ENCODE measurements around the gene ZAP70.

The ZAP70 gene

DNA sequence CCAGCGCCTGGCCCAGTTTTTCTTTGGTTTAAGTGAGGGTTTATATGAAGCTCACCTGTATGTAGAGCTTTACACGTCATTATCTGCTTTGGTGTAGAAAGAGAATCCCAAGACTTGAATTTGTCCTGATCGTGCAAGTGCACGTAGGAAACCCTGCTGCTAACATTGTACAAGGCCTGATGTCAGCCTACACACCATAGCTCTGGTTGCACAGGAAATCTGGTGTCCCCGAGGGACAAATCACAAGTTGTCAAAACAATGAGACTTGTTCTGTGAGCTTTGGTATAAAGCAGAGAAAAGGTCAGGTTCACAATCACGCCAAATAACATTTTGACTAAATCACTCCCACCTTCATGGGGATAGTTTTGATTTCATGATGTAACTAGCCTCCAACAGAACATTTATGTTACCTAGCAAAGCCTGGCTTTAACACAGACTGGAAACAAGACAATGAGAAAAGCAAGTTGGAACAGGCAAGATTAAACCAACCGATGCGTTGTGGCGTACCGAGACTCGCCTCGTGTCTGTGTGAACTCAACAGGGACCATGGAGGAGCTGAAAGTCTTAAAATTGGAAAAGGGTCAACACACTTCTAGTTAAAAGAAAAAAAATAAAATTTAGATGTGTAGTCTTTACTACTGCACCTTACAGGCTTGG lies 41.4 kb downstream of the ZAP70 start:
- no peak for DNase-seq

DNA sequence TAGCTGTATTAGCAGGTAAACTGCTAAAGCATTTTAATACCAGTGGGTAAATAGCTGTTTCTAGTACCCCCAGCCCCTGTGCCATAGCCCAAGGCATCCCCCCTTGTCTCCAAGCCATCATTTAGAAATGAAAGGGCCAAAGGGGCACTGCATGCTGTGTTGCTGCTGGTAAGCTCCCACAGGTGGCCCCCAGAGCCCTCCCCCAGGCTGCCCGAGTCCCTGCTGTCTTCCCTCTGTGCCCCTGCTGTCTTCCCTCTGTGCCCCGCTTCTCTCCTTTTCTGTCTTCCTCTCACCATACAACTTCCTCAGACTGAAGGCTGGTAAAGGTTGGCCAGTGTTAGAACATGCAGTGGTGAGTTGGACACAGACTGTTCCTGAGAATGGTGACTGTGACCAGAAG lies 42.1 kb downstream of the ZAP70 start:
- DNase-seq = no peak

DNA sequence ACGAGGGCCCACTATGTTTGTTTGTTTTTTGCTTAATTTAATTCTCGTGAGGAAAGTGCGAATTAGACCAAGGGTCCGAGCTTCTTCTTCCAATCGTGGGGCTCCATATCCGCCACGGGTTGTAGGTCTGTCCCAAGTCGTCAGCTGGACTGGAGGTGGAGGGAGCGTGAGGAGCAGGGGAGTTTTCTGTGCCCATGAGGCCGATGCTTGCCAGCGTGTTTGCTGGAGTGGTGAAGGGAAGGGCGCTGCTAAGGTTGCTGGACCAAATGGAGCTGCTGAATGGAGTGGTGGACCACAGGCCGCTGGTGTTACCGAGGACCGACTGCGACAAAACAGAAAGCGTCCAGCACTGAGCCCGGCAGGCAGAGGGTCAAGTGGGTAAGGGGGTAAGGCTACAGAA lies 43.7 kb downstream of the ZAP70 start:
- DNase-seq = no peak

DNA sequence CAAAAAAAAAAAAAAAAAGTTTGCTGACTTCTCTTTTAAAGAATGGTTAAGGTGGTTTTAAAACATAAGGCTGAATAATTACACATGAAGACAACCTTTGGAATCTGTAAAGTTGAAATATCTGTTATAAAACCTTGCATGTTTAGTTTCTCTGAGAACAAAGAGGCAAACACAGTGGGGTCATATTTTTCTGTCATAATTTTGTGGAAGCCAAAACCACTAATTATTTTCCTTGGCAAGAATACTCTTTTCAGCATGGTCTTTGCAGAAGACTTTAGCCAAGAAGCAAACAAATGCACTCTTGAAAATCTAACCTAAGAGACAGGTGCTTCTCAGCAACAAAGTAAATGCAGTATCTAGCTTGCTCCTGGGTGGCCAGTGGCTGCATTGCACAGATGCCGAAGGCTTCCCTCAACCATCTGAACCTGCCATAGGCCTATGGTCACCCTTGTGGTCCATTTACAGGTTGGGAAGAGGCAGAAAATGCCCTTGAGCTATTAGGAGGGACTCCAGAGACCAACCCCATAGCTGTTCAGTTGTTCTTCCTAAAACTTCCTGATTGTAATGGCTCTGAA lies 44.8 kb downstream of the ZAP70 start:
- DNase-seq = no peak

DNA sequence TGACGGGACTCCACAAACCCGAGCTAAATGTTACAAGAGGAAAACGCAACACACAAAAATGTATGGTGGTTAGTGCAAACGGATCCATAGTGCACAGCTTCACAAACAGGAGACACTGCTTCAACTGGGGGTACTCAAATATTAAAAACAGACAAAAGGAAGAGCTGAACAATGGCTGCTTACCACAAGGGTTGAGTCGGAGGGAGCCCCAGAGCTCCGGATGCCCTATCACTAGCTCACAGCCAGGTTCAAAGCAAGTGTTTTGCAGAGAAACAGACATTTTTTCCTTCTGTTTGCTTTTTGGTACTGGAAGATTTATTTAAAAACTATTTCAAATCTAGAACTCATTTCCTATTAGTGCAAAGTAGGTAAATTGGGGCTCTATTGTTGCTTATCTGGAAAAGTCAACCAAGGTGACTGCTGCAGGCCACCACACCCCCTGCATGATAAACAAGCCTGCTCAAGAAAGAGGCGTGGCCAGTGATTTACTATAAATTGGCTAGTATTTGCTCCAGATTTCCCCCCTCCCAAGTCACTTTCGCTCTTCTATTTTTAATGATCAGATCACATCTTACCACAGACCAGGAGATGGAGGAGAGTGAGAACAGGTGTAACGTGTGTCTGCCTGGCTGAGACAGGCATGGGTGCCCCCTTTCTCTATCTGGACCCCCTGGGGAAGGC lies 46.5 kb downstream of the ZAP70 start:
- DNase-seq = no peak

DNA sequence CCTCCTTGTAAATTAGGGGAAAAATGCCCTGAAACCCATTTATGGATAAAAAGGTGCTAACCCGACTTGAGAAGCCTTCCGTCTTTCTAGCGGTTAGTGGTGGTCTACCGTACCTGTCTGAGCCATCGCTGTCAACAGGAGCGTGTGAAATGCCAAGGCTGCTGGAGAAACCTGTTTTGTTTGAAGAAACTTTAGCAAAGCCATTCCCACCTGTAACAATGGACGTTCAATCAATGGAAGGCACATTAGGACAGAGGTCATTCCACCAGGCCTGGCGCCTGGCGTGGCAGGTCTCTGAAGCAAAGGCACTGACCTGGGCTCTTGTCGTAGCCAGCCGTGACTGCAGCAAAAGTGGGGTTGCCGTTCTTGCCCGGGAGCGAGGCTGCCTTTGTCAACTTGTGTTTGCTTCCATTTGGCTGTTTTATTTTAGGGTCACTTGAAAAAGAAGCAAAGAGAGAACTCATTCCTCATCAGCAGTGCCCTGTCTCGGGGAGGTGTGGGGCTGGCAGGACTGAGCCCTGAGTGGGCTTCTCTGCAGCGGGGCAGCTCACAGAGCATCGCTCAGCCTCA lies 47.2 kb downstream of the ZAP70 start:
- DNase-seq = no peak

DNA sequence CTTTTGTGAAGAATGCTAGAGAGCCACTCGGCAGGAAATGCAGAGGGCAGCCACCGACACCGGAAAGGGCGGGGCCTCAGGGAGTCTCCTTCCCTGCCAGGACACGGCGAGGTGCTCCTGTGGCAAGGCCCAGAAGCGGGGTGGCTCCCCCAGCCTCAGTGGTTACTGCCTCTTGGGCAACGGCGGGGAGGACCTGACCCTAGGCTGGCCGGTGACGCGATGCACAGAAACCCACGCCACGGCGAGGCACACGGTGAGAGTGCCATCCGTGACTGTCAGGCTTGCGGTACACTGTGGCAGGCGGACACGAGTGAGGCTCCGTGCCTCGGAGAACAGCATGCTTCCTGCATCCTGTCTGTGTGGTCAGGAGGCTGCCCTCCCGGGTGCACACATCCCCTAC lies 47.8 kb downstream of the ZAP70 start:
- DNase-seq = peak; percentile 59

DNA sequence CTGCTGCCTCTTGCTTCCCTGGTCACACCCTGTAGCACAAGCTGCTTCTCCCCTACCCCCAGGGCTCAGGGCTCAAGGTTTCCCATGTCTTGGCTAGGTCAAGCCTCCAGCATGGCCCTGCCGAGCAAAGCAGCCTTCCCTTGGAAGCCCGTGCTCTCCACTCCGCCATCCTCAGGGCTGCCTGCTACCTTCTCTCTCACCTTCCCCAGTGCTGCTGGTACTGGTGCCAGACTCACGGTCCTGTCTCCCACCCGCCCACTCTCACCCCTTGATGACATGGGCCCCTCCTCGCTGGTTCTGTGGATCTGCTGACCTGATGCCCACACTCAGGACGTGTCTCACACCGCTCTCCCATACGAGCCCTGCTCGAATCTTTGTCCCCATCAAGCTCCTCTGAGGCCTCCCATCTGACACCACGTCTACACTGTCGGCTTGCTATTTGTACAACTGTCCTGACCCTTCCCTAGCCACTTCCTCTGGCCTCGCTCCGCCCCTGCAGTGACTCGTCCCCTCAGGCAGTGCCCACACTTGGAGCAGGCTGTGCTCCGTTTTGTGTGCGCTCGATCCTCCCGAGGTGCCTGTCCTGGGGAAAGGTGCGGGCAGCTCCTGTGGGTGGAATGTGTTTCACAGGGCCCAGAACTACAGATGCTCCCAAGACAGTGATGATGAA lies 49.9 kb downstream of the ZAP70 start:
- DNase-seq = no peak

DNA sequence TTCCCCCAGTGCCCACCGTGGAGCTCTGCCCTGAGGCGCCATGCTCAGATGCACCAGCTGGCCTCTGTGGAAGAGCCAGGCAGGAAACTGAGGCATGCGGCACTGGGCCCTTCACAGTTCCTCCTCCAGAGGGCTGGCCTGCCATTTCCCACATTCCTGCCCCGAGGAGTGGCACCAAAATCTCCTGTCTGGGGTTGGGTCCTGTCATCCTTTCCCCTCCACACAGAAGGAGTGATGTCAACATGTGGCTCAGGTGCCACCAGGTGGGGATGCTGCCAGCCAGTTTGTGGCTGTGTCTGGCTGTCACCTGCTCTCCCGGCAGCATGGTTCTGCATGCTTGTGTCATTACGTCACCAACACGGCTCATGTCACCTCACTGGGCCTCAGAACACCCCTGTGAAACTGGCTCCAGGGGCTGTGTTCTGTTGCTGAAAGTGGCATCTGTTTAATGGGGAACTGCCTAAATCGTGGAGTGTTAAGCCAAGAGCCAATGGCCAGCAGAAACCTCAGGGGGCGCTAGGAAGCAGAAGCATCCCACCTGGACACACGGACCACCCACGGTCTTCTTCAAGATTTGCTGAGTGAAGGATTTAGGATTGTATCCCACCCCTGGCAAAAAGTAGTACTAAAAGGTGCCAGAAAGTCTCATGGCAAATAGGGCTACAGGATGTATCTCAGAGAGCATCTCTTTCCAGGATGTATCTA lies 51.3 kb downstream of the ZAP70 start:
- DNase-seq = no peak

DNA sequence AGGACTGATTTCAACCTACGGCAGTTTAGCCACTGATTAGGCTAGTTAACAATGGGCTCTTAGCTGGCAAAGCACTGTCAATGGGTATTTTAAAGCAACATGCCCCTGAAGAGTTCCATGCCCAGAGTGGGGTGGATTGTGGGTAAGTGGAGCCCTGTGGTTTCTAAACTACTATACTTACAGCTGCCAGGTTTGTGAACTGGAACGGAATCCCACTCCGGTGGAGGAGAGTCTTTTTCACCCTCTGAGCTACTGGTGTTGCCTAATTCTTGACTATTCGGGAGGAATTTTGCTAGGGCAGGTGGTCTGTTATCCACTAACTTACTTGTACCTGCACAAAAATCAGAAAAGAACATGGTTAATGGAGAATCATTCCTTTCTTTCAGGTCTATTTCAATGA lies 52.6 kb downstream of the ZAP70 start:
- DNase-seq = no peak

DNA sequence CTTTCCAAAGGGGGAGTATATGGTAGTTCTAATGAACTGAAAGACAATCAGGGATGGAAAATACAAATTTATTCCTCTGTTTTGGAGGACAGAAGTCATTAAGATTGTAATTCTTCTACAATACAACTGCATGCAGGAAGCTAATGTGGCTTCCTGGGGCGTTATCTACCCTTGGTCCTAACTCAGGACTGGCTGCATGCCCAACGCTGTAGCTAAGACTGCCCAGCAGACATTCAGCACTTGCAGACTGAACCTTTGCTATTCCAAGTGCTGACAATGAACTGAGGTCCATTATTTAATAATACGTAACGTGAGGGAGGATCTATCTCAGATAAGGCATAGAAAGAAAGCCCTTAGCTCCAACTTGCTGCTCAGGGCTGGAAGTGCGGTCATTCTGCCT lies 53.2 kb downstream of the ZAP70 start:
- DNase-seq = no peak

DNA sequence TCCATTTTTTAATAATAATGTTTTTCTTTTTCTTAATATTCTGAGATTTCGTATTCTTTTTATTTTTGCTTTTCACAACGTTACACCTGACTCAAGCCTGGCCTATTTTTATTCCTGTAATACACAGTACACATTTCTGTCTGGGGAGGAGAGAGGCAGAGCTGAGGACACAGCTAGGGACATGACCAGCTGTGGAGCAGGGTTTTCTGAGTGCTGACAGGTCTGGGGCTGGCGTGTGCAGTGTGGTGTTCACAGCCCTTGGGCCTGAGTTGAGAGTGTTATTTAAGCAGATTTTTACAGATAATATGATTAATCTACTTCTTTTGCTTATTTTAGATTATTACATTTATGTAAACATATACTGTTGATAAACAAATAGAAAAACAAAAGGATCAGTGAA lies 55.9 kb downstream of the ZAP70 start:
- no peak for DNase-seq

DNA sequence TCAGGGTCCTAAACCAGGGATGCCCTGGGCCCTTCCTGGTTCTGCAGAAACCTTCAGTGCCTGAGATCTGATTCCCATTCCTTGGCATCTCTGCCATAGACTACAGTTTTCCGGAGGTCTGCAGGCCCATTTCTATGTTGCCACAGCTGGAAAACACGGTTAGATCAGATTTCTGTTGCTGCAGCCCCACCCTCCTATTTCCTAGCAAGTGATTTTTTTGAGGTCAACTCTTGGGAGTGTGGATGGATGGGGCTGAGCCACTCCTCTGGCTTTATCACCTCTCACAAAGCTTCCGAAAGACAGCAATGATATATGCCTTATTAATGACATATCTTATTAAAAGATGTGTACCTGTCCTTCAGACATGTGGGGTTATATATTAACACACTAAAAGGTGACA lies 56.3 kb downstream of the ZAP70 start:
- DNase-seq = no peak

DNA sequence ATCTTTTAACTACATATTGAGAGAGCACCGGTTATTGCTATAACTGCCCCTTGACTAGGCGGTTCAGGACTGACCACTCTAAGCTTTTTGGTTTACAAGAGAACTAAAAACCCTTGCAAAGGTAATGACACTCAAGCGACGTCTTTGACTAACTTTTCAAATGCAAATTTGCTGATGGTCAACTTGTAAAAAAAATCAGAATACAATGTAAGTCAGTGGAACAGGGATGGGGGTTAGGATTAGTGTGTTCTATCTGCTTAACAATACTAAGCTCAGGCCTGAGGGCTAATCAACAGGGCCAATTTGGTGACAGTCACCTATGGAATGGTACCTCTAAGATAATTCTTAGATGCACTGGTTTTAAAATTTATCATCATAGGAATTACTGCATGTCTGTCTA lies 57.1 kb downstream of the ZAP70 start:
- no peak for DNase-seq

DNA sequence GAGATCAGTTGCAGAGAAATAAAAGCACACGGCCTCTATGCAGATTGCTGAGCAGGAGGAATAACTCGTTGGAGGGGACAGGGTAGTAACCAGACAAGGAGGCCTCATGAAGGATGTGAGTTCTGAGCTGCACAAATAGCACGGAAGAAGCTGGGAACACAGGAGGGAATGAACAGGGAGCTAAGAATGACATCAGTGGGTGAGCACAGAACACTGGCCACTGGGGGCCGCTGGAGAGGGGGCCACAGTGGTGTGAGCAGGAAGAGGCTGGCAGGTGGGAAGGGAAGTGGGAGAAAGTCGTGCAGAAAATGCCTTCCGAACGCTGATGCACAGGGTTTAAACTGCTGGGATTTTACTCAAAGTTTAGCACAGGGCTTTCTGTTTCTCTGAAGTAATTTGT lies 61.0 kb downstream of the ZAP70 start:
- no peak for DNase-seq

DNA sequence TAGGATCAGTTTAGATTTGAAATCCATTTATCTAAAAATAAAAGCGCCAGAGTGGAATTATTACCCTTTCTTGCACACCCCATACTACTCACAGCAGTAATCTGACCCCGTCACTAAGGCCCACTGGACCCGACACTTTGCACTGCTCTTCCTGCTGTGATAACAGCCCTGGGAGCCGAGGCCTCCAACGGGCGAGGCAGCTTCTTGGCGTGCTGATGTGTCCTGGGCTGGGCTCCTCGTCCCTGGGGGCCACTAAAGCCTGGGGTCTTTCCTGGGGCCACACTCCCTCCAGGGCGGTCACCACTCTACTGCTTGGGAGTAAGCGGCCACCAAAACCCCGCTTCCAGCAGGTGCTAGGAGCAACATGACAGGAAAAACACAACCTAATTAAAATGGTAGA lies 61.7 kb downstream of the ZAP70 start:
- DNase-seq = no peak

DNA sequence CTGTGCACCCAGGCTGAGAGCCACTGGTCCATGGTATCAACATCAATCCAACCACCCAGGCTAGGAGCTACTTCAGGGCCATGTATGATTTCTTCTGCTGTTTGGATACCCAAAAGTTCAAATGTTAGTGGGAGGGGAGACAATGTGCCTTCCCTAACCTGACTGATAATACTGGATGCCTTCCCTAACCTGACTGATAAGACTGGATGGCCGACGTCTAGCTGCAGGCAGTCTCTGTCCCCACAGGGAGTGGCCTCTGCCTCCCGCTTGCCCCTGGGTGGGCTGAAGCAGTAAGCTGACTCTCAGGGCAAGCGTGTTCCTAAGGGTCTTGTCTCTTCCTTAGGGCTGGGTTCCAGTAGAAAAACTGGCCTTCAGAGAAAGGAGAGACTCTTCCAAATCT lies 65.8 kb downstream of the ZAP70 start:
- no peak for DNase-seq

DNA sequence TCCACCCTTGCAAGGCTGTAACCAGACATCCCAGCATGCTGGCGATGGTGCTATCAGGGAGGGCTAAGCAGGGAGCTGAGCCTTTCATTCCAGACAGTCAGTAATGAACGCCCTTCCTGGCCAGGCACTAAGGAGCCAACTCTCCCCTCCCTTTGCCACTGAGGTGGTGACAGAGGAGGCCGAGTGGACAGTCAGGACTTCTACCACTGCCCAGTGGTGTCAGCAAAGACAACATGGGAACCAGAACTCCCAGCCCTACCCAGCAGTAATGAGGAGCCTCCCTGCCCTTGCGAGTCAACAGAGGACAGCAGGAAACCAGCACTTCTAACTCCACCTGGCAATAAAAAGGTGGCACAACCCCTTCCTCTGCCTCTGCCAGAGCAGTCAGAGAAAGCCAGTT lies 68.6 kb downstream of the ZAP70 start:
- no peak for DNase-seq

DNA sequence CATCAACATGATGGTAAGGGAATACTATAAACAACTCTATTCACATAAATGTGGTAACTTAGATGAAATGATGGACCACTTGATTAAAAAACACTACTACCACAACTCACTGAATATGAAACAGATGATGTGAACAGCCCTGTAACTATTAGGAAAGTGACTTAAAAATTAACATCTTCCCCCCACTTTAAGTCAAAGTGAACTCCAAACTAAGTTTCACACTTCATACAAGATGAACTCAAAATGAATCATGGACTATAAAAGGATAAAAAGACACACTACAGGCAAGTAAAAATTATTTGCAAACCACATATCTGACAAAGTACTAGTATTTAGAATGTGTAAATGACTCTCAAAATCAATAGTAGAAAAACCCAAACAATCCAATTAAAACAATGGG lies 71.6 kb downstream of the ZAP70 start:
- no peak for DNase-seq

DNA sequence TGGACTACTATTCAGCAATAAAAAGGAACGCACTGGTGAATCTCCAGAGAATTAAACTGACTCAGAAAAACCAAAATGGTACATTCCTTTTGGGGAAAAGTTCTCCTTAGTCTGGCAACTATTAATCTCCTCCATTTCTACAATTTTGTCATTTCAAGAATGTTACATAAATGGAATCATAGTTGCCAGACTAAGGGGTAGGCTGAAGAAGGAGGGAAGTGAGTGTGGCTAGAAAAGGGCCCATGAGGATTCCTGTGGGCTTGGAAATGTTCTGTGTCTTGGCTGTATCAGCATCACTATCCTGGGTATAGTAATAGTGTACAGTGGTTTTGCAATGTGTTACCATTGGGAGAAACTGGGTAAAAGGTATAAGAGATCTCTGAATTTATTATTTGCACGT lies 72.4 kb downstream of the ZAP70 start:
- DNase-seq = no peak

DNA sequence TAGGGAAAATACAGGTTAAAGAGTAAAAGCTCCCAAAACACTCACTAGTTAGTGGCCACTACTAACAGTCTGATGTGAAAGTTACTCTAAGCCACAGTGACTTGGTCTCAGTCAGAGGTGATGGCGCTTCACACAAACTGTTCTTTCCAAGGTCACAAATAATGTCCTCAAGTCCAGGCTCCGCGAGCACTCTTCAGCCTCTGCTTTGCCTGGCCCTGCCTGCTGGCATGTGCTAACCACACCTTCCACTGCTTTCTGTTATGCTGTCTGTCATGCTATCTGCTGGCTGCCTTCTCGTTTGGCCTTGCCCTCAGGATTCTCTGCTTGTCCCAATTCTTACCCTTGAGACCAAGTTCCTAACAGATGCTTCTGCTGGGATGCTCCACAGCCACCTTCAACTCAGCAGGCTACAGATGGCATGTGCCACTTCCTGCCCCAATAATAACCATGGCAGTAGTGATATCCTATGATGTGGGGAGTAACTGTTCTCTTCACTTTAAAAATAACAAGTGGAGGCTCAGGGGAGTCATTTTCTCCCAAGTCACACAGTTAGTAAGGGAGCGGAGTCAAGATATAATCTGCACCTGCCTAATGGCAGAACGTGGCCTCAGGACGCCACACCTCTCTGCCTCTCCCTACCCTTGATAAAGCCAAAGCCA lies 75.7 kb downstream of the ZAP70 start:
- DNase-seq = no peak
